Suprapubic skin (tissue), 4 donors: ENCODE measurements around the gene CARTPT.

Experiments
- CTCF ChIP-seq, 2 donors: fragments of 200-600 bp in 1 of 2; fragments of 450-650 bp in 1 of 2; sonication (generic) in 1 of 2; IDR thresholded peaks; one replicate each; pipeline ENCODE4 v1.5.1; 2016 to 2019; ENCODE audit warnings: antibody characterized with exemption in 2 of 2, mild to moderate bottlenecking in 1 of 2, moderate library complexity in 1 of 2
- EP300 ChIP-seq: sonication (generic); formaldehyde crosslinking; IDR thresholded peaks from one replicate; pipeline ENCODE4 v1.6.1; 2017; ENCODE audit warnings: antibody characterized with exemption
- POLR2A ChIP-seq, 2 donors: fragments of 450-650 bp; IDR thresholded peaks; one replicate each; pipeline ENCODE4 v1.6.1; 2017; ENCODE audit warnings: antibody characterized with exemption in 2 of 2, mild to moderate bottlenecking in 2 of 2, moderate library complexity in 2 of 2
- POLR2AphosphoS5 ChIP-seq, 3 donors: sonication (generic); formaldehyde crosslinking; IDR thresholded peaks; one replicate each; pipeline ENCODE4 v1.6.1; 2017; ENCODE audit warnings: antibody characterized with exemption in 3 of 3

GRCh38 chr5:71684309-71684708 is 34.8 kb upstream of the CARTPT start:
- no peak for TF ChIP-seq POLR2AphosphoS5 (IDR thresholded peaks at IDR 0.05)
- TF ChIP-seq CTCF (IDR thresholded peaks at IDR 0.05): no peak
- TF ChIP-seq EP300: no peak
- no peak for TF ChIP-seq POLR2A (IDR thresholded peaks at IDR 0.05)
